IPS-15b (cell line): ENCODE measurements around the gene PLCE1.

Experiments
- H3K27me3 ChIP-seq: one replicate; pipeline ENCODE4 v1.6.1; 2013; ENCODE audit warnings: low read length; ENCODE audit not compliant: control insufficient read depth, insufficient read depth
- H3K36me3 ChIP-seq: one replicate; pipeline ENCODE4 v1.6.1; 2013; ENCODE audit warnings: low read length; ENCODE audit not compliant: control insufficient read depth, insufficient read depth
- H3K4me1 ChIP-seq: one replicate; pipeline ENCODE4 v1.6.1; 2013; ENCODE audit warnings: mild to moderate bottlenecking, low read length; ENCODE audit not compliant: control insufficient read depth, insufficient read depth
- H3K4me3 ChIP-seq: one replicate; pipeline ENCODE4 v1.5.1; 2013; ENCODE audit warnings: low read depth, low read length
- H3K9ac ChIP-seq: one replicate; pipeline ENCODE4 v1.6.1; 2013; ENCODE audit warnings: low read depth, mild to moderate bottlenecking, low read length
- H3K9me3 ChIP-seq: one replicate; pipeline ENCODE4 v1.6.1; 2013; ENCODE audit warnings: mild to moderate bottlenecking, low read length; ENCODE audit not compliant: control insufficient read depth, insufficient read depth

PLCE1 gene

GRCh38 chr10:94010116-94010515, 16.4 kb downstream of the PLCE1 start:
- H3K9ac ChIP-seq = no peak overlapping the region
- no peaks in the 10 kb centered on the region for H3K36me3 ChIP-seq
- peaks cover 4% of the 10 kb centered on the region for H3K4me1 ChIP-seq
- H3K9me3 ChIP-seq = peaks cover 7% of the 10 kb centered on the region
- H3K4me3 ChIP-seq = no peak overlapping the region
- H3K27me3 ChIP-seq = no peaks in the 10 kb centered on the region

- Histone ChIP-seq H3K9ac (no peak overlapping the region), H3K36me3 (no peaks in the 10 kb centered on the region), H3K4me1 (peaks cover 4% of the 10 kb centered on the region), H3K4me3 (no peak overlapping the region), H3K27me3 (no peaks in the 10 kb centered on the region), H3K9me3 (peaks cover 7% of the 10 kb centered on the region)
Measured at GRCh38 chr10:94010886-94011285, 17.2 kb downstream of the PLCE1 start.

GRCh38 chr10:94011296-94011695, 17.6 kb downstream of the PLCE1 start:
- H3K4me1 ChIP-seq = peaks cover 4% of the 10 kb centered on the region
- H3K9ac ChIP-seq = no peak overlapping the region
- H3K36me3 ChIP-seq = no peaks in the 10 kb centered on the region
- H3K9me3 ChIP-seq = peaks cover 7% of the 10 kb centered on the region
- H3K27me3 ChIP-seq = no peaks in the 10 kb centered on the region
- H3K4me3 ChIP-seq = no peak overlapping the region

GRCh38 chr10:94012834-94013233, 19.1 kb downstream of the PLCE1 start:
- H3K36me3 ChIP-seq = no peaks in the 10 kb centered on the region
- no peaks in the 10 kb centered on the region for H3K27me3 ChIP-seq
- H3K4me1 ChIP-seq = peaks cover 9% of the 10 kb centered on the region
- no peak overlapping the region for H3K9ac ChIP-seq
- peaks cover 7% of the 10 kb centered on the region for H3K9me3 ChIP-seq
- H3K4me3 ChIP-seq = no peak overlapping the region

- Histone ChIP-seq H3K36me3 (no peaks in the 10 kb centered on the region), H3K9ac (no peak overlapping the region), H3K9me3 (peaks cover 7% of the 10 kb centered on the region), H3K27me3 (no peaks in the 10 kb centered on the region), H3K4me3 (no peak overlapping the region), H3K4me1 (peaks cover 12% of the 10 kb centered on the region)
Measured at GRCh38 chr10:94013331-94013760, 19.6 kb downstream of the PLCE1 start.

GRCh38 chr10:94014304-94014703, 20.6 kb downstream of the PLCE1 start:
- Histone ChIP-seq H3K36me3 (no peaks in the 10 kb centered on the region), H3K4me3 (no peak overlapping the region), H3K9me3 (peaks cover 7% of the 10 kb centered on the region), H3K4me1 (peaks cover 12% of the 10 kb centered on the region), H3K9ac (no peak overlapping the region), H3K27me3 (no peaks in the 10 kb centered on the region)

- Histone ChIP-seq H3K4me1 (peaks cover 12% of the 10 kb centered on the region), H3K36me3 (no peaks in the 10 kb centered on the region), H3K9ac (no peak overlapping the region), H3K4me3 (no peak overlapping the region), H3K27me3 (no peaks in the 10 kb centered on the region), H3K9me3 (no peaks in the 10 kb centered on the region)
Measured at GRCh38 chr10:94016727-94017714, 23.3 kb downstream of the PLCE1 start.

- H3K27me3 ChIP-seq = no peaks in the 10 kb centered on the region
- H3K9ac ChIP-seq = no peak overlapping the region
- no peak overlapping the region for H3K4me3 ChIP-seq
- no peaks in the 10 kb centered on the region for H3K9me3 ChIP-seq
- peaks cover 12% of the 10 kb centered on the region for H3K4me1 ChIP-seq
- H3K36me3 ChIP-seq = no peaks in the 10 kb centered on the region
Measured at GRCh38 chr10:94018107-94018506, 24.4 kb downstream of the PLCE1 start.

- no peak overlapping the region for H3K9ac ChIP-seq
- H3K27me3 ChIP-seq = no peaks in the 10 kb centered on the region
- no peaks in the 10 kb centered on the region for H3K9me3 ChIP-seq
- H3K4me1 ChIP-seq = no peaks in the 10 kb centered on the region
- no peaks in the 10 kb centered on the region for H3K36me3 ChIP-seq
- no peak overlapping the region for H3K4me3 ChIP-seq
Measured at GRCh38 chr10:94023906-94024305, 30.2 kb downstream of the PLCE1 start.

- Histone ChIP-seq H3K36me3 (no peaks in the 10 kb centered on the region), H3K27me3 (no peaks in the 10 kb centered on the region), H3K9me3 (no peaks in the 10 kb centered on the region), H3K9ac (no peak overlapping the region), H3K4me3 (no peak overlapping the region), H3K4me1 (no peaks in the 10 kb centered on the region)
Measured at GRCh38 chr10:94024407-94024806, 30.7 kb downstream of the PLCE1 start.

- no peak overlapping the region for H3K9ac ChIP-seq
- no peaks in the 10 kb centered on the region for H3K4me1 ChIP-seq
- no peaks in the 10 kb centered on the region for H3K9me3 ChIP-seq
- no peak overlapping the region for H3K4me3 ChIP-seq
- no peaks in the 10 kb centered on the region for H3K27me3 ChIP-seq
- no peaks in the 10 kb centered on the region for H3K36me3 ChIP-seq
Measured at GRCh38 chr10:94025806-94026205, 32.1 kb downstream of the PLCE1 start.

GRCh38 chr10:94027197-94027596, 33.5 kb downstream of the PLCE1 start:
- Histone ChIP-seq H3K27me3 (no peaks in the 10 kb centered on the region), H3K4me1 (no peaks in the 10 kb centered on the region), H3K9ac (no peak overlapping the region), H3K9me3 (no peaks in the 10 kb centered on the region), H3K36me3 (no peaks in the 10 kb centered on the region), H3K4me3 (no peak overlapping the region)
